Nephron (organoid): ENCODE data around the gene EVA1B.

Experiments
- H3K27ac Mint-ChIP-seq, 3 experiments: 2 replicates each; pipeline ENCODE4 v1.8.0; 2020; ENCODE audit warnings: mixed read lengths in 3 of 3, mild to moderate bottlenecking in 2 of 3, moderate library complexity in 1 of 3
- H3K27me3 Mint-ChIP-seq: 2 replicates; pipeline ENCODE4 v1.8.0; 2021; ENCODE audit warnings: low read depth, mild to moderate bottlenecking, moderate library complexity, mixed read lengths
- H3K36me3 Mint-ChIP-seq: 2 replicates; pipeline ENCODE4 v1.8.0; 2020; ENCODE audit warnings: low read depth, mixed read lengths
- H3K4me1 Mint-ChIP-seq: 2 replicates; pipeline ENCODE4 v1.8.0; 2020; ENCODE audit warnings: mixed read lengths
- H3K4me3 Mint-ChIP-seq, 3 experiments: 2 replicates each; pipeline ENCODE4 v1.8.0; 2020; ENCODE audit warnings: mild to moderate bottlenecking in 3 of 3, mixed read lengths in 3 of 3, moderate library complexity in 2 of 3
- H3K9me3 Mint-ChIP-seq: 2 replicates; pipeline ENCODE4 v1.8.0; 2020; ENCODE audit warnings: mixed read lengths
- TF ChIP-seq, protein P1 (sequence below), 3 experiments: fragments of 200-600 bp; sonication (generic); IDR thresholded peaks; one replicate each; pipeline ENCODE4 v1.5.0; 2021; ENCODE audit warnings: antibody characterized with exemption in 3 of 3; ENCODE audit not compliant: unreplicated experiment in 3 of 3

The EVA1B gene, protein sequence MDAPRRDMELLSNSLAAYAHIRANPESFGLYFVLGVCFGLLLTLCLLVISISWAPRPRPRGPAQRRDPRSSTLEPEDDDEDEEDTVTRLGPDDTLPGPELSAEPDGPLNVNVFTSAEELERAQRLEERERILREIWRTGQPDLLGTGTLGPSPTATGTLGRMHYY

DNA sequence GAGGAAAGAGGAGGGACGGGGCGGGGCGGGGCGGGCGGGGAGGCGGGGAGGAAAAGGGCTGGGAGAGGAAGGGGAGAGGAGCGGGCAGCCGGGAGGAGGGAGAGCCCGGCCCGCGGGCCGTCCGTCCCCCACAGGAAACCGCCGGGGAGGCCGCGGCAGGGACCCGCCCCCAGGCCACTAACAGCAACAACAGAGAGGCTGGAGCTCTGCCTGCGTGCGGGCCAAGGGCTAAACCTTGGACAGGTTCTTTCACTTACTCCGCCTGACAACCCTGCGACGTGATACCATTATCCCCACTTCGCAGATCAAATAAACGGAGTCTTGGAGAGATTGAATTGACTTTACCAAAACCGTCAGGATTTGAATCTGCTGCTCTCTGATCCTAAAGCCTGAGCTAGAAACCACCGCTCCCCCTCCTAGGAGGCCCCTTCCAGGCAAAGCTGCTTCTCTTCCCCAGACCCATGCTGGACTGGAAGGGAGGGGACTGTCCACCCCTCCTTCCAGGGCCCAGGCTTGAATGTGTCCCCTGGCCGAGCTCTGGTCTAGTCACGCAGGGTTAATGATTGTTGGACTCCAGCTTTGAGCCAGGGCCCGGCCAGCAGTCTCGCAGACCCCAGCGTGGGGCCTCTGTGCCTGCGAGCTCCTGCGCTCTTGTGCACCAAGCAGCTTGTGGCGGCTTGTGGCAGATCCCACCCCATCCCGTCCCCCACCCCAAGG is at the start of gene EVA1B:
Gene EVA1B, minus strand, starts transcription at position 10 of the 717 bp plus-strand sequence. CDS start 608 bp downstream, outside the sequence.
- H3K36me3 Mint-ChIP-seq = peaks cover 8% of the 10 kb centered on the region
- H3K4me1 Mint-ChIP-seq = peaks cover 55% of the 10 kb centered on the region
- no peaks in the 10 kb centered on the region for H3K27me3 Mint-ChIP-seq
- H3K9me3 Mint-ChIP-seq = no peaks in the 10 kb centered on the region
- peak within 1 kb of the TSS; percentile 90 to 93 (median 91) for H3K4me3 Mint-ChIP-seq
- H3K27ac Mint-ChIP-seq = peak within 1 kb of the TSS; percentile 99
- TF ChIP-seq, protein P1, sequence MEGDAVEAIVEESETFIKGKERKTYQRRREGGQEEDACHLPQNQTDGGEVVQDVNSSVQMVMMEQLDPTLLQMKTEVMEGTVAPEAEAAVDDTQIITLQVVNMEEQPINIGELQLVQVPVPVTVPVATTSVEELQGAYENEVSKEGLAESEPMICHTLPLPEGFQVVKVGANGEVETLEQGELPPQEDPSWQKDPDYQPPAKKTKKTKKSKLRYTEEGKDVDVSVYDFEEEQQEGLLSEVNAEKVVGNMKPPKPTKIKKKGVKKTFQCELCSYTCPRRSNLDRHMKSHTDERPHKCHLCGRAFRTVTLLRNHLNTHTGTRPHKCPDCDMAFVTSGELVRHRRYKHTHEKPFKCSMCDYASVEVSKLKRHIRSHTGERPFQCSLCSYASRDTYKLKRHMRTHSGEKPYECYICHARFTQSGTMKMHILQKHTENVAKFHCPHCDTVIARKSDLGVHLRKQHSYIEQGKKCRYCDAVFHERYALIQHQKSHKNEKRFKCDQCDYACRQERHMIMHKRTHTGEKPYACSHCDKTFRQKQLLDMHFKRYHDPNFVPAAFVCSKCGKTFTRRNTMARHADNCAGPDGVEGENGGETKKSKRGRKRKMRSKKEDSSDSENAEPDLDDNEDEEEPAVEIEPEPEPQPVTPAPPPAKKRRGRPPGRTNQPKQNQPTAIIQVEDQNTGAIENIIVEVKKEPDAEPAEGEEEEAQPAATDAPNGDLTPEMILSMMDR (IDR thresholded peaks at IDR 0.05; ENCODE audit: unreplicated experiment in 3 of 3) = no peak

DNA sequence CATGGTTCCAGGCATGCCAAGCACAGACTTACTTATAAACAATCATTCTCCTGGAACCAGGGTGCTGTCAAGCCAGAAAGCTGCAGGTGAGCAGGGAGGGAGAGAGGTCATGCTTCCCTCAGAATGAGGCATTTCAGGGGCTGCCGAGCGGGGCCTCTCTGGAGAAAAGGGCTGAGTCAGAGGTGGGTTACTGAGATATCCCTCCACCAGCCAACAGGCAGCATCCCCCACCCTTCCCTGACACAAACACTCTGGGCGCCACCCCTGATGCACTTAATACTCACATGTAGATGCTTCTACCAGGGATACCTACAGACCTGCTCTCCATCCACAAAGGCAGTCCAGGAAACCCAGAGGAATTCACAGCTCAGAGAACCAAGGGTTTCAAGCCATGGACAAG is 49.2 kb upstream of the EVA1B start:
- TF ChIP-seq, protein P1 (IDR thresholded peaks at IDR 0.05; ENCODE audit: unreplicated experiment in 3 of 3) = no peak
- peaks cover 1% of the 10 kb centered on the region for H3K36me3 Mint-ChIP-seq
- no peaks in the 10 kb centered on the region for H3K9me3 Mint-ChIP-seq
- H3K27ac Mint-ChIP-seq = peak overlapping the region; percentile 98 to 99 (median 99)
- no peak overlapping the region for H3K4me3 Mint-ChIP-seq
- peaks cover 58% of the 10 kb centered on the region for H3K4me1 Mint-ChIP-seq
- H3K27me3 Mint-ChIP-seq = no peaks in the 10 kb centered on the region

DNA sequence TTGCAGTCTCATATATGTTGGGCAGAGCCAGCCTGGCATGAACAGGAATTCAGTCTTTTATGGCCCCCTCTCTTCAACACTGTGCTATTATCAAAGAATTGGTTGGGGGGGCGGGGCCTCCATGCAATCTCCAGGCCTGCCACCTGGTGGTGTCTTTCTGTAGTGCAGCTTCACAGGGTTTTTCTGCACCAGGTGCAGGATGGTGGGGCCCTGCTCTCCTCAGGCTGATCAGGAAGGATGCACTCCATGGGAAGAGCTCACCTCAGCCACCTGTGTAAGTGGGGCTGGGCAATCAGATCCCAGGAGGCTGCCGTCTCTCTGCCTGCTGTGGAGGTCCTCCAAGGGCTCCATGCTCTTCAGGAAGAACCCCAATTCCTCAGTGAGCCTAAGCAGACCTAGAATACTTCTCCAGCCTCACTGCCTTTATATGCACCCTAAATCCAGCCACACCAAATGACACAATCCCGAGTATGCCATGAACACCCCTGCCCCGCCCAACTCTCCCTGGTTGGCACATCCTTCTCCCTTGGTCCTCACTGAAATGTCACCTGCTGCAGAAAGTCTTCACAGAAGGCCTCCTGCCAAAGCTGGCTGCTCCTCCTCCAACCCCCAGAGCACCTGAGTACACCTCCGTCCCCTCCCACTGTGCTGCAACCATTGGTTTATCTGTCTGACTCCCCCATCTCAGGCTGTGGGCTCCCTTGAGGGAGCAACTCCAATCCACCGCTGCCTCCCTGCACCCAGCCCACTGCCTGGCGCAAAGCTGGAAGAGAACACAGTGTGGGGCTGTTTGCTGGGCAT is 45.8 kb upstream of the EVA1B start:
- Mint-ChIP-seq H3K36me3 (peaks cover 6% of the 10 kb centered on the region), H3K27me3 (no peaks in the 10 kb centered on the region), H3K9me3 (no peaks in the 10 kb centered on the region), H3K4me3 (no peak overlapping the region), H3K27ac (peak overlapping the region; percentile 85 to 94 (median 93)), H3K4me1 (peaks cover 67% of the 10 kb centered on the region)
- TF ChIP-seq, protein P1 (IDR thresholded peaks at IDR 0.05; ENCODE audit: unreplicated experiment in 3 of 3) = peak; percentile 87 to 98 (median 92)

DNA sequence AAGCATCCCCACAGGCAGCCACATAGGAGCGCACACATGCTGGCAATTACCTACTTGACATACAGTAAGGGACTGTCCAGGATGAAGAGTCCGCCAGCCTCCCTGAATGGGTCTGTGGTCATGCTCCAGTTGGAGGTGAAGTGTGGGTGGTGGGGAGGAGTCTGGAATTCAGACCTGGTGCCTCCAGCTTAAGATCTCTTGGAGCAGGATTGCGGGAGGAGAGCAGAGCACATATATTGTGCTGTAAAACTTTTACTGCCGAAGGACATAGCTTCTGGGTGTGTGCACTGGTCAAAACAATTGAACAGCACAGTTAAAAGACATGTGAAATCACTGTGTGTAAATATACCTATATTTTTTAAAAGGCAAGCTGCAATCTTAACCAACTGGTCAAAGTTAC is 44.4 kb upstream of the EVA1B start:
- H3K4me3 Mint-ChIP-seq = peak overlapping the region in 1 of 3 experiments; percentile 28
- peak overlapping the region; percentile 89 to 97 (median 95) for H3K27ac Mint-ChIP-seq
- no peaks in the 10 kb centered on the region for H3K9me3 Mint-ChIP-seq
- peaks cover 52% of the 10 kb centered on the region for H3K4me1 Mint-ChIP-seq
- TF ChIP-seq, protein P1 (IDR thresholded peaks at IDR 0.05; ENCODE audit: unreplicated experiment in 3 of 3) = no peak
- H3K27me3 Mint-ChIP-seq = no peaks in the 10 kb centered on the region
- H3K36me3 Mint-ChIP-seq = peaks cover 12% of the 10 kb centered on the region

DNA sequence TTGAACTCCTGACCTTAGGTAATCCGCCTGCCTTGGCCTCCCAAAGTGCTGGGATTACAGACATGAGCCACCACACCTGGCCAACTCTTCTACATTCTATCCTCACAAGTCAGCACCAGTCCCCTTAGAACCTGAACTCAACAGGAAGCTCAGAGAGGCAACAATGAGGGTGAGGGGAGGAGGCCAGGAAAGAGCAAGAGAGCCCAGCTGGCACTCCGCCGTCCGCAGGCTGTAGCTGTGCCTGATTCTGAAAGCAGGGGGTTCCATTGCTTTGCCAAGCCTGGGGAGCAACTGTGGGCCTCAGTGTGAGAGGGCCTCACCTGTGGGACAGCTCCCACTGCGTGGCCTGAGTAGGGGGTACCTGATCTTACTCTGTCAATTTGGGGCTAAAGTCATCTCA is 43.6 kb upstream of the EVA1B start:
- TF ChIP-seq, protein P1 (IDR thresholded peaks at IDR 0.05; ENCODE audit: unreplicated experiment in 3 of 3) = no peak
- Mint-ChIP-seq H3K27me3 (no peaks in the 10 kb centered on the region), H3K9me3 (no peaks in the 10 kb centered on the region), H3K4me3 (no peak overlapping the region), H3K36me3 (peaks cover 14% of the 10 kb centered on the region), H3K27ac (peak overlapping the region; percentile 89 to 97 (median 95)), H3K4me1 (peaks cover 48% of the 10 kb centered on the region)
